ENCODE results near the gene TOMM20.
A peak's percentile ranks its signal among the peaks of the same experiment; 100 is the strongest.

Gene TOMM20

GRCh38 chr1:235128456-235129328 is at the start of gene TOMM20:
Gene TOMM20, minus strand, starts transcription at chr1:235128837. Its CDS starts 122 bp downstream, at chr1:235128715.
- TF ChIP-seq CTCF (IDR thresholded peaks at IDR 0.05; ENCODE audit: unreplicated experiment in 3 of 3) = no peak
- Mint-ChIP-seq H3K4me3 (peak within 1 kb of the TSS; percentile 93 to 99 (median 99)), H3K9me3 (no peaks in the 10 kb centered on the region), H3K27me3 (ENCODE audit: low read depth) (no peaks in the 10 kb centered on the region), H3K4me1 (peaks cover 25% of the 10 kb centered on the region), H3K36me3 (ENCODE audit: low read depth) (peaks cover 44% of the 10 kb centered on the region), H3K27ac (peak within 1 kb of the TSS; percentile 97 to 99 (median 99))

DNA sequence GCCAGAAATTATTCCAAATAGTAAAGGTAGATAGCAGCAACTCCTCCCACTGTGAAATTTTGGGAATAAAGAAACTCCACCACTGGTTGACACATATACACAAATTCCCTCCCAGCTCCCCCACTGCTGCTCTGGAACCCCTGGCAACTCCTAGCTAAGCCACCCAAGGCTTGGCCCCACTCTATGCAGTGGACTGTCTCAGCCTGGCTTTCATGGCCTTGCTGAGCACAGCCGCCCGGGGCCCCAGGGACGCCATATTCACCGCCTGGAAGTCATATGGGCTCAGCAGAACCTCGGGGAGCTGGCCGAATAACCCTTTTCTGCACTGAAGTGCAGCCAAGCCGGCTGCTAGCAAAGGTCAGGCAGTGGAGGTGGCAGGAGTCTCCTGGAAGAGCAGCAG is 47.8 kb upstream of the TOMM20 start:
- Mint-ChIP-seq H3K27me3 (ENCODE audit: low read depth) (no peaks in the 10 kb centered on the region), H3K27ac (no peak overlapping the region), H3K4me3 (no peak overlapping the region), H3K36me3 (ENCODE audit: low read depth) (peaks cover 55% of the 10 kb centered on the region), H3K4me1 (no peaks in the 10 kb centered on the region), H3K9me3 (no peaks in the 10 kb centered on the region)
- TF ChIP-seq CTCF (IDR thresholded peaks at IDR 0.05; ENCODE audit: unreplicated experiment in 3 of 3) = no peak

GRCh38 chr1:235169986-235170385 is 41.3 kb upstream of the TOMM20 start:
- Mint-ChIP-seq H3K36me3 (ENCODE audit: low read depth) (peaks cover 64% of the 10 kb centered on the region), H3K27me3 (ENCODE audit: low read depth) (no peaks in the 10 kb centered on the region), H3K27ac (no peak overlapping the region), H3K4me1 (no peaks in the 10 kb centered on the region), H3K4me3 (no peak overlapping the region), H3K9me3 (no peaks in the 10 kb centered on the region)
- TF ChIP-seq CTCF (IDR thresholded peaks at IDR 0.05; ENCODE audit: unreplicated experiment in 3 of 3) = no peak

GRCh38 chr1:235168375-235168774 is 39.7 kb upstream of the TOMM20 start:
- no peak for TF ChIP-seq CTCF (IDR thresholded peaks at IDR 0.05; ENCODE audit: unreplicated experiment in 3 of 3)
- H3K4me1 Mint-ChIP-seq = no peaks in the 10 kb centered on the region
- H3K9me3 Mint-ChIP-seq = no peaks in the 10 kb centered on the region
- H3K27me3 Mint-ChIP-seq (ENCODE audit: low read depth) = no peaks in the 10 kb centered on the region
- H3K27ac Mint-ChIP-seq = peak overlapping the region in 1 of 3 experiments; percentile 50
- peaks cover 53% of the 10 kb centered on the region for H3K36me3 Mint-ChIP-seq (ENCODE audit: low read depth)
- H3K4me3 Mint-ChIP-seq = no peak overlapping the region

DNA sequence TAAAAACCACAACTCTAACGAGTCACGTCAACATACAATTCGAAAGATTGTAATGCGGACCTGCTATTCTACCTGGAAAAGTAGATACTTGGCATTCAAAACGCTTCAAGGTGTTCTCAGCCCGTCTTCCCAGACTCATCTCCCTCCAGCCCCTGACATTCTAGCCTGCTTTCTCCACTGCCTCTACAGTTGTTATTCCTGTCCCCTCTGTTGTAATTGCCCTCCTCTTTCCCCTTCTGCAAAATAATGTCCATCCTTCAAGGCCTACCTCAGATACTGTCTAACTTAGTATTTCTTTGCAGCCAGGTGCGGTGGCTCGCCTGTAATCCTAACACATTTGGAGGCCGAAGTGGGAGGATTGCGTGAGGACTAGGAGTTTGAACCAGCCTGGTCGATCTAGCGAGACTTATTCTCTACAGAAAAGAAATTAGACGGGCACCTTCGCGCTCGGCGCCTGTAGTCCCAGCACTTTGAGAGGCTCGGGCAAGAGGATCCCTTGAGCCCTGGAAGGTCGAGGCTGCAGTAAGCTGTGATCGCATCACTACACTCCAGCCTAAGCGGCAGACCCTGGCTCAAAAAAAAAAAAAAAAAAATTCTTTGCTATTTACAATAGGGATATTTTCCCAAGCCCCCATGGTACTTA is 33.2 kb upstream of the TOMM20 start:
- H3K4me3 Mint-ChIP-seq = peak overlapping the region; percentile 93 to 98 (median 98)
- peaks cover 21% of the 10 kb centered on the region for H3K4me1 Mint-ChIP-seq
- H3K27ac Mint-ChIP-seq = peak overlapping the region; percentile 94 to 99 (median 98)
- H3K36me3 Mint-ChIP-seq (ENCODE audit: low read depth) = peaks cover 13% of the 10 kb centered on the region
- TF ChIP-seq CTCF (IDR thresholded peaks at IDR 0.05; ENCODE audit: unreplicated experiment in 3 of 3) = no peak
- H3K27me3 Mint-ChIP-seq (ENCODE audit: low read depth) = no peaks in the 10 kb centered on the region
- no peaks in the 10 kb centered on the region for H3K9me3 Mint-ChIP-seq
